Stimulated activated CD4-positive, alpha-beta T cell treated with anti-CD3 and anti-CD28 coated beads, Interleukin-4, amount 100 ng/mL, for 48 hours (primary cell): ENCODE results near the gene SNCG.
"Not testable (repeated sequence)": the region's sequence is repeated elsewhere in the genome, so short reads cannot be mapped to it uniquely, and the experiment has no call there.

Experiments used
- DNase-seq, 2 donors: peaks; one replicate each; pipeline ENCODE4 v3.0.0-alpha.2; 2020; ENCODE audit warnings: low read depth in 2 of 2

SNCG gene

GRCh38 chr10:86944907-86945306, 13.5 kb upstream of the SNCG start:
- DNase-seq: no peak

- no peak for DNase-seq
Observed at GRCh38 chr10:86945361-86946212, 12.8 kb upstream of the SNCG start.

- no peak for DNase-seq
Observed at GRCh38 chr10:86946213-86947155, 11.9 kb upstream of the SNCG start.

- DNase-seq: not testable (repeated sequence)
Observed at GRCh38 chr10:86947806-86948205, 10.6 kb upstream of the SNCG start.

- no peak for DNase-seq
Observed at GRCh38 chr10:86950349-86950748, 8.1 kb upstream of the SNCG start.

- no peak for DNase-seq
Observed at GRCh38 chr10:86951184-86951761, 7.1 kb upstream of the SNCG start.

- DNase-seq: no peak
Observed at GRCh38 chr10:86952106-86952505, 6.3 kb upstream of the SNCG start.

GRCh38 chr10:86952697-86953096, 5.7 kb upstream of the SNCG start:
- DNase-seq: not testable (repeated sequence)

GRCh38 chr10:86953747-86954680, 4.4 kb upstream of the SNCG start:
- no peak for DNase-seq

- DNase-seq: no peak
Observed at GRCh38 chr10:86954681-86955500, 3.5 kb upstream of the SNCG start.

GRCh38 chr10:86955501-86956194, 2.8 kb upstream of the SNCG start:
- DNase-seq: no peak

- DNase-seq: no peak
Observed at GRCh38 chr10:86956195-86956847, 2.1 kb upstream of the SNCG start.

- DNase-seq: no peak
Observed at GRCh38 chr10:86956848-86957448, 1.5 kb upstream of the SNCG start.

GRCh38 chr10:86957471-86958115, 806 bp upstream of the SNCG start, which contains the start of gene MMRN2:
MMRN2 (minus strand) TSS chr10:86957615; CDS start chr10:86957541, 74 bp downstream.
- DNase-seq: no peak

GRCh38 chr10:86958901-86959736, 720 bp downstream of the SNCG start:
- DNase-seq: no peak

- DNase-seq: no peak
Observed at GRCh38 chr10:86959737-86960002, 1.3 kb downstream of the SNCG start.
